RWPE2 (cell line): ENCODE measurements around the gene CSNK1G2.
A peak's percentile ranks its signal among the peaks of the same experiment; 100 is the strongest.

ENCODE experiments used
- ATAC-seq: fragments of 200-7000 bp; cut with Tn5 transposase; 3 replicates; pipeline ENCODE4 v1.9.1; 2021; ENCODE audit warnings: low read depth
- DNase-seq: peaks from one replicate; pipeline ENCODE4 v3.0.0-alpha.2; 2020; ENCODE audit warnings: low spot score
- H3K27ac ChIP-seq: fragments of 450-650 bp; 2 replicates; pipeline ENCODE4 v1.5.1; 2017; ENCODE audit warnings: mild to moderate bottlenecking; ENCODE audit not compliant: poor library complexity, severe bottlenecking
- H3K27me3 ChIP-seq: fragments of 250-450 bp; sonication (Bioruptor Pico); 2 replicates; pipeline ENCODE4 v1.5.1; 2021; ENCODE audit warnings: mild to moderate bottlenecking, moderate library complexity; ENCODE audit not compliant: insufficient read depth, poor library complexity, severe bottlenecking
- H3K36me3 ChIP-seq: fragments of 250-450 bp; sonication (Bioruptor Pico); 2 replicates; pipeline ENCODE4 v1.5.1; 2020; ENCODE audit warnings: low read depth, mild to moderate bottlenecking, moderate library complexity
- H3K4me1 ChIP-seq: fragments of 250-450 bp; sonication (Bioruptor Pico); 2 replicates; pipeline ENCODE4 v1.5.1; 2021; ENCODE audit warnings: mild to moderate bottlenecking, moderate library complexity; ENCODE audit not compliant: insufficient read depth, poor library complexity, severe bottlenecking
- H3K4me3 ChIP-seq: fragments of 250-450 bp; sonication (Bioruptor Pico); 2 replicates; pipeline ENCODE4 v1.5.1; 2021; ENCODE audit warnings: mild to moderate bottlenecking, moderate library complexity; ENCODE audit not compliant: severe bottlenecking
- H3K9me3 ChIP-seq: fragments of 250-450 bp; sonication (Bioruptor Pico); 2 replicates; pipeline ENCODE4 v1.5.1; 2021; ENCODE audit warnings: mild to moderate bottlenecking, moderate library complexity; ENCODE audit not compliant: severe bottlenecking
- CTCF ChIP-seq: fragments of 450-650 bp; IDR thresholded peaks from one replicate; pipeline ENCODE4 v1.5.1; 2017; ENCODE audit warnings: mild to moderate bottlenecking, moderate library complexity; ENCODE audit not compliant: poor library complexity, severe bottlenecking

CSNK1G2 gene

GRCh38 chr19:1997353-1998233 lies 56.6 kb downstream of the CSNK1G2 start:
- TF ChIP-seq CTCF = no peak
- peaks cover 32% of the 10 kb centered on the region for H3K36me3 ChIP-seq
- ATAC-seq = no peak

GRCh38 chr19:1998712-1999708 lies 58.0 kb downstream of the CSNK1G2 start:
- H3K9me3 ChIP-seq = no peaks in the 10 kb centered on the region
- H3K4me1 ChIP-seq = no peaks in the 10 kb centered on the region
- H3K36me3 ChIP-seq = peaks cover 31% of the 10 kb centered on the region
- ATAC-seq (no peak), DNase-seq (peak; percentile 54)
- H3K4me3 ChIP-seq = no peak overlapping the region
- no peaks in the 10 kb centered on the region for H3K27me3 ChIP-seq
- no peak for TF ChIP-seq CTCF
- H3K27ac ChIP-seq = no peak overlapping the region

More at GRCh38 chr19:1997353-1998233, 56.6 kb downstream of the CSNK1G2 start:
- peak; percentile 51 for DNase-seq
- H3K4me1 ChIP-seq = no peaks in the 10 kb centered on the region
- no peaks in the 10 kb centered on the region for H3K9me3 ChIP-seq
- no peak overlapping the region for H3K27ac ChIP-seq
- H3K27me3 ChIP-seq = no peaks in the 10 kb centered on the region
- no peak overlapping the region for H3K4me3 ChIP-seq

GRCh38 chr19:1999856-2000515 lies 59.0 kb downstream of the CSNK1G2 start:
- no peaks in the 10 kb centered on the region for H3K27me3 ChIP-seq
- no peaks in the 10 kb centered on the region for H3K9me3 ChIP-seq
- no peak overlapping the region for H3K4me3 ChIP-seq
- no peak for DNase-seq
- peaks cover 31% of the 10 kb centered on the region for H3K36me3 ChIP-seq
- no peak overlapping the region for H3K27ac ChIP-seq
- TF ChIP-seq CTCF = no peak
- no peak for ATAC-seq
- H3K4me1 ChIP-seq = no peaks in the 10 kb centered on the region

GRCh38 chr19:2003874-2004273 lies 62.9 kb downstream of the CSNK1G2 start:
- Histone ChIP-seq H3K4me3 (no peak overlapping the region), H3K4me1 (no peaks in the 10 kb centered on the region), H3K36me3 (peaks cover 17% of the 10 kb centered on the region; the same call in 1 of the 2 replicates), H3K9me3 (no peaks in the 10 kb centered on the region), H3K27me3 (no peaks in the 10 kb centered on the region), H3K27ac (no peak overlapping the region)
- no peak for TF ChIP-seq CTCF
- ATAC-seq (no peak), DNase-seq (no peak)
